ENCODE measurements around the gene MRAP2. TPM values are rescaled to one million over a fixed set of nuclear protein-coding genes. Genes with fewer than 3 reads are reported as not detected.

MRAP2 gene
- total RNA-seq, 2 donors from 2014 or later, result 7.3 to 14.6 TPM

- Histone ChIP-seq H3K9ac (ENCODE audit: low read depth in 2 of 2, low read length in 2 of 2) (no peak overlapping the region), H3K4me3 (no peak overlapping the region), H3K27ac (no peak overlapping the region), H3K9me3 (no peaks in the 10 kb centered on the region), H3K27me3 (no peaks in the 10 kb centered on the region), H3K36me3 (no peaks in the 10 kb centered on the region), H3K4me1 (no peaks in the 10 kb centered on the region)
- no peak for DNase-seq
- TF ChIP-seq CTCF (IDR thresholded peaks at IDR 0.05), result no peak
- intact Hi-C loops (cut with DNase I), result no loop called here
Measured at GRCh38 chr6:84013931-84014330, 19.6 kb upstream of the MRAP2 start.

DNA sequence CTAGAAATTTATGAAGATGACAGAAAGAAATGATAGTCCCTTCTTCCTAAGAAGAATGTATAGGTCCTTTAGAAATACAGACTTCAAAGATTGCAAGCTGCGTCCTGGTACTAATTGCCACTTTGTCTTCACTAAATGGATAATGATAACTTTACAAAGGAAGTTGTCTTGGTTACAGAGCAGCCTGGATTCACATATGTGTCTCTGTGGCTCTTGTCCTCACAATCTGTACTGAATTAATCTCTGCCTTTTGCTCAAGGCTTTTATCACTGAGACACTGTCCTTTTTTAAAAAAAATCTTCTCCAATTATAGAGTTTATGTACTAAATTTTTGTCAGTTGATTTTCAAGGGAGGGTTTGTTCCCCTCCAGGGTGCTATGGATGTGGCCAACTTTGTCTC, 17.5 kb upstream of the MRAP2 start:
- H3K27ac ChIP-seq, result no peak overlapping the region
- DNase-seq, result no peak
- no peaks in the 10 kb centered on the region for H3K4me1 ChIP-seq
- no peak for TF ChIP-seq CTCF (IDR thresholded peaks at IDR 0.05)
- H3K27me3 ChIP-seq, result no peaks in the 10 kb centered on the region
- no peak overlapping the region for H3K4me3 ChIP-seq
- H3K9ac ChIP-seq (ENCODE audit: low read depth in 2 of 2, low read length in 2 of 2), result no peak overlapping the region
- H3K36me3 ChIP-seq, result no peaks in the 10 kb centered on the region
- H3K9me3 ChIP-seq, result no peaks in the 10 kb centered on the region
- intact Hi-C loops (cut with DNase I), result no loop called here

DNA sequence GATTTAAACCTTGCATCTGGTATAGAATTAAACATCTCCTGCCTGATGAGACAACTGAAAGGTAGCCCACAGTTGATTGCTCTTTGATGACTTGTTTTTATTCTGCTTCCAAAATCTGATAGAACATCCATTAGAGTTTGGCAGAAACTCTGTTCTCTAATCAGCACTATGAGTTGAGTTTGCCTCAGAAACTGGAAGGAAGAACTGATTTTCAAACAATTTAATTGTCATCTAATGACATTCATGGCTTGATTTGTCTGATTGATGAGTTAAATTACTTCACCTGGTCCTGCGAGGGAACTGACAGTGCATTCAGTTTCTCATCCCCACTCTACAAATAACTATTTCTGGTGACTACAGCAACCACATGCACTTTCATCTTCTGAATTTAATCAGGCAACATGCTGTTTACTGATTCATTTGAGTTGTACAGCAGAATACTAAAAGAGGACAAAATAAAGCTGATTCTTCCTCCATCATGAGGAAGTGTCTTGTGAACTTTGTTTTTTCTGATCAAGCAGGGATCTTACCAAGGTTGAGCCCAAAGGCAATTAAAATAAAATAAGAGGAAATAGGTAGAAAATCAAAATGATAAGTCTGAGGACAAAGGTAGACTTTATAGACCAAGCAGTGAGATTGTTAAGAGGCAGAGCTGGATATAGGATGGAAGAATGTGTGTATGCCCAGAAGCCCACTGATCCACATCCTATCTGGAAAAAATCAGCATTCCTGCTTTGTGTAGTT, 15.7 kb upstream of the MRAP2 start:
- Histone ChIP-seq H3K4me1 (no peaks in the 10 kb centered on the region), H3K9me3 (no peaks in the 10 kb centered on the region), H3K36me3 (no peaks in the 10 kb centered on the region), H3K9ac (ENCODE audit: low read depth in 2 of 2, low read length in 2 of 2) (no peak overlapping the region), H3K4me3 (no peak overlapping the region), H3K27me3 (no peaks in the 10 kb centered on the region), H3K27ac (no peak overlapping the region)
- no peak for TF ChIP-seq CTCF (IDR thresholded peaks at IDR 0.05)
- DNase-seq, result no peak
- intact Hi-C loops (cut with DNase I), result no loop called here

DNA sequence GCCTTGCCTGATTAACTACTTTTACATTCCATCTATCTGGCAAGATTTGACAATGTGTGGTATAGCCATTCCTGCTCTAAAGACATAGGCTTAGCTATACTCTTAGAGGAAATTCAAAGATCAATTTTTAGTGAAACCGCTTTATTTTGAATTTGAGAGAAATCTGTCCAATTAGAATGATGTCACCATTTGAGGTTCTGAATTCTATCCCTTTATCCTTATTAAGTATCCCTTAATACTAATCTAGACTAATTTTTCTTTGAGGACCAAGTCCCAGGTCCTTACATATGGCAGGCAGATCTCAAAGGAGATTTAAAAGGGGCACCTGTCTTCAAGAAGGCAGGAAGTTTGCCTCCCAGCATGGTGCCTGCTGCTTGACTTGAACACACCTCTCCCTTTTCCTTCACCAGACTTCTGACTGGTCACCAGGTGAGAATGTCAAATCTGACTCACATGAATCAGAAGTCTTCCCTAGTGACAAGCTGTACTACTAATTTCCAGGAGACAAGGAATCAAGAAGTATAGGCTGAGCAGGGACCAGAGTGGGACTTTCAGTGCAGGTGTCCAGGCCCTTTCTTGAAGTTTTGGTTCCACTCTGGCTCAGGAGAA, 15.0 kb upstream of the MRAP2 start:
- H3K27me3 ChIP-seq, result no peaks in the 10 kb centered on the region
- H3K4me1 ChIP-seq, result no peaks in the 10 kb centered on the region
- no peak overlapping the region for H3K9ac ChIP-seq (ENCODE audit: low read depth in 2 of 2, low read length in 2 of 2)
- H3K27ac ChIP-seq, result no peak overlapping the region
- no peak for TF ChIP-seq CTCF (IDR thresholded peaks at IDR 0.05)
- H3K9me3 ChIP-seq, result no peaks in the 10 kb centered on the region
- no peaks in the 10 kb centered on the region for H3K36me3 ChIP-seq
- no peak for DNase-seq
- intact Hi-C loops (cut with DNase I), result no loop called here
- no peak overlapping the region for H3K4me3 ChIP-seq

- H3K4me3 ChIP-seq, result no peak overlapping the region
- no peaks in the 10 kb centered on the region for H3K27me3 ChIP-seq
- H3K36me3 ChIP-seq, result no peaks in the 10 kb centered on the region
- no peaks in the 10 kb centered on the region for H3K4me1 ChIP-seq
- no peak for TF ChIP-seq CTCF (IDR thresholded peaks at IDR 0.05)
- no peaks in the 10 kb centered on the region for H3K9me3 ChIP-seq
- DNase-seq, result no peak
- H3K9ac ChIP-seq (ENCODE audit: low read depth in 2 of 2, low read length in 2 of 2), result no peak overlapping the region
- H3K27ac ChIP-seq, result no peak overlapping the region
- intact Hi-C loops (cut with DNase I), result no loop called here
Measured at GRCh38 chr6:84019141-84019841, 14.3 kb upstream of the MRAP2 start.
